H1 (cell line): ENCODE data around the gene SLC17A3. TPM values are rescaled to one million over a fixed set of nuclear protein-coding genes. Genes with fewer than 3 reads are reported as not detected.

Source experiments
- CHD1 ChIP-seq: IDR thresholded peaks from 2 replicates; pipeline ENCODE4 v1.6.1; 2012; ENCODE audit warnings: low read depth, low read length, improper control_type of control experiment
- EP300 ChIP-seq, 2 experiments: IDR thresholded peaks; 1 replicate in 1 of 2; 2 replicates in 1 of 2; pipeline ENCODE4 v1.6.1; 2011 to 2012; ENCODE audit warnings: low read depth in 2 of 2, low read length in 2 of 2, mild to moderate bottlenecking in 2 of 2, borderline replicate concordance in 1 of 2, inconsistent platforms in 1 of 2, moderate library complexity in 1 of 2
- NRF1 ChIP-seq: IDR thresholded peaks from 2 replicates; pipeline ENCODE4 v1.6.1; 2011; ENCODE audit warnings: mild to moderate bottlenecking, low read depth, low read length, improper control_type of control experiment
- SIX5 ChIP-seq: IDR thresholded peaks from 2 replicates; pipeline ENCODE4 v1.6.1; 2011; ENCODE audit warnings: mild to moderate bottlenecking, low read depth, low read length
- polyA plus RNA-seq, 7 experiments: library from polyadenylated mRNA; depleted of rRNA in 3 of 7; stranded (reverse) in 5 of 7; unstranded in 2 of 7; fragments of >200 nt in 5 of 7; fragments of 200-250 nt in 2 of 7; gene quantifications; 1 replicate in 5 of 7; 2 replicates in 1 of 7; 4 replicates in 1 of 7; pipeline versions ENCODE4 v1.2.1 to v1.2.3, GENCODE V29; 2011 to 2013; ENCODE audit warnings: missing spikeins in 2 of 7, mixed read lengths in 2 of 7
- total RNA-seq: library from RNA; stranded (reverse); fragmentation: NEBNext Ultra II Directional; extraction: Animal tissue kit (Norgen Biotek cat#: 25700); gene quantifications from 2 replicates; pipeline ENCODE4 v1.2.1, GENCODE V29; 2021
- TF ChIP-seq, protein P1 (sequence below): fragments of 300-600 bp; sonication (generic); IDR thresholded peaks from 2 replicates; pipeline ENCODE4 v1.7.1; 2012; ENCODE audit warnings: low read length, moderate library complexity, mild to moderate bottlenecking, inconsistent platforms; ENCODE audit not compliant: insufficient replicate concordance
- TF ChIP-seq, protein P2 (sequence below), 3 experiments: IDR thresholded peaks; 1 replicate in 2 of 3; 2 replicates in 1 of 3; pipeline versions ENCODE4 v1.5.1 to v1.6.1; 2011; ENCODE audit warnings: low read length in 3 of 3, mild to moderate bottlenecking in 3 of 3, inconsistent platforms in 2 of 3, low read depth in 1 of 3, moderate library complexity in 1 of 3; ENCODE audit not compliant: insufficient read depth in 1 of 3; ENCODE audit errors: control extremely low read depth in 1 of 3
- TF ChIP-seq, protein P3 (sequence below): IDR thresholded peaks from 2 replicates; pipeline ENCODE4 v1.6.1; 2012; ENCODE audit warnings: inconsistent platforms

SLC17A3 gene
- total and polyA plus RNA-seq, 2 of the 8 experiments (the other 6 are each of a cell fraction or from before 2014, with no cell fraction given) = not detected

DNA sequence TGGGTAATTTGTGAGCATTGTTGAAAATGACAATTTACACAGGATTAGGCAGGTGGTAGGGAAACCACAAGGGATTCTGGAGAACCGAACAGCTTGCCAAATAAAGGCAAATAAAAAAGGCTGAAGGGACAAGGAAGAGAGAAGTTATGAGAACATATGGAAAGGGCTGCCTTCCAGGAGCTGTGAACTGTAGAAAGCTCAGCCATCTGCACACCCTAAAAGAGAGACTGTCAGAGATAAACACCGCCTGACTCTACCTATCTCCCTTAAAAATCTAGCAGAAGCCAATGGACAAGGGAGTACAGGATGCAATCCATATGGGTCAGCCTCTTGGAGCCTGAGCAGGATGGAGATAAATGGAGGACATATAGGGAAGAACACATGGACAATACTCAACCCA is 29.5 kb downstream of the SLC17A3 start (continued):
- TF ChIP-seq, protein P1, sequence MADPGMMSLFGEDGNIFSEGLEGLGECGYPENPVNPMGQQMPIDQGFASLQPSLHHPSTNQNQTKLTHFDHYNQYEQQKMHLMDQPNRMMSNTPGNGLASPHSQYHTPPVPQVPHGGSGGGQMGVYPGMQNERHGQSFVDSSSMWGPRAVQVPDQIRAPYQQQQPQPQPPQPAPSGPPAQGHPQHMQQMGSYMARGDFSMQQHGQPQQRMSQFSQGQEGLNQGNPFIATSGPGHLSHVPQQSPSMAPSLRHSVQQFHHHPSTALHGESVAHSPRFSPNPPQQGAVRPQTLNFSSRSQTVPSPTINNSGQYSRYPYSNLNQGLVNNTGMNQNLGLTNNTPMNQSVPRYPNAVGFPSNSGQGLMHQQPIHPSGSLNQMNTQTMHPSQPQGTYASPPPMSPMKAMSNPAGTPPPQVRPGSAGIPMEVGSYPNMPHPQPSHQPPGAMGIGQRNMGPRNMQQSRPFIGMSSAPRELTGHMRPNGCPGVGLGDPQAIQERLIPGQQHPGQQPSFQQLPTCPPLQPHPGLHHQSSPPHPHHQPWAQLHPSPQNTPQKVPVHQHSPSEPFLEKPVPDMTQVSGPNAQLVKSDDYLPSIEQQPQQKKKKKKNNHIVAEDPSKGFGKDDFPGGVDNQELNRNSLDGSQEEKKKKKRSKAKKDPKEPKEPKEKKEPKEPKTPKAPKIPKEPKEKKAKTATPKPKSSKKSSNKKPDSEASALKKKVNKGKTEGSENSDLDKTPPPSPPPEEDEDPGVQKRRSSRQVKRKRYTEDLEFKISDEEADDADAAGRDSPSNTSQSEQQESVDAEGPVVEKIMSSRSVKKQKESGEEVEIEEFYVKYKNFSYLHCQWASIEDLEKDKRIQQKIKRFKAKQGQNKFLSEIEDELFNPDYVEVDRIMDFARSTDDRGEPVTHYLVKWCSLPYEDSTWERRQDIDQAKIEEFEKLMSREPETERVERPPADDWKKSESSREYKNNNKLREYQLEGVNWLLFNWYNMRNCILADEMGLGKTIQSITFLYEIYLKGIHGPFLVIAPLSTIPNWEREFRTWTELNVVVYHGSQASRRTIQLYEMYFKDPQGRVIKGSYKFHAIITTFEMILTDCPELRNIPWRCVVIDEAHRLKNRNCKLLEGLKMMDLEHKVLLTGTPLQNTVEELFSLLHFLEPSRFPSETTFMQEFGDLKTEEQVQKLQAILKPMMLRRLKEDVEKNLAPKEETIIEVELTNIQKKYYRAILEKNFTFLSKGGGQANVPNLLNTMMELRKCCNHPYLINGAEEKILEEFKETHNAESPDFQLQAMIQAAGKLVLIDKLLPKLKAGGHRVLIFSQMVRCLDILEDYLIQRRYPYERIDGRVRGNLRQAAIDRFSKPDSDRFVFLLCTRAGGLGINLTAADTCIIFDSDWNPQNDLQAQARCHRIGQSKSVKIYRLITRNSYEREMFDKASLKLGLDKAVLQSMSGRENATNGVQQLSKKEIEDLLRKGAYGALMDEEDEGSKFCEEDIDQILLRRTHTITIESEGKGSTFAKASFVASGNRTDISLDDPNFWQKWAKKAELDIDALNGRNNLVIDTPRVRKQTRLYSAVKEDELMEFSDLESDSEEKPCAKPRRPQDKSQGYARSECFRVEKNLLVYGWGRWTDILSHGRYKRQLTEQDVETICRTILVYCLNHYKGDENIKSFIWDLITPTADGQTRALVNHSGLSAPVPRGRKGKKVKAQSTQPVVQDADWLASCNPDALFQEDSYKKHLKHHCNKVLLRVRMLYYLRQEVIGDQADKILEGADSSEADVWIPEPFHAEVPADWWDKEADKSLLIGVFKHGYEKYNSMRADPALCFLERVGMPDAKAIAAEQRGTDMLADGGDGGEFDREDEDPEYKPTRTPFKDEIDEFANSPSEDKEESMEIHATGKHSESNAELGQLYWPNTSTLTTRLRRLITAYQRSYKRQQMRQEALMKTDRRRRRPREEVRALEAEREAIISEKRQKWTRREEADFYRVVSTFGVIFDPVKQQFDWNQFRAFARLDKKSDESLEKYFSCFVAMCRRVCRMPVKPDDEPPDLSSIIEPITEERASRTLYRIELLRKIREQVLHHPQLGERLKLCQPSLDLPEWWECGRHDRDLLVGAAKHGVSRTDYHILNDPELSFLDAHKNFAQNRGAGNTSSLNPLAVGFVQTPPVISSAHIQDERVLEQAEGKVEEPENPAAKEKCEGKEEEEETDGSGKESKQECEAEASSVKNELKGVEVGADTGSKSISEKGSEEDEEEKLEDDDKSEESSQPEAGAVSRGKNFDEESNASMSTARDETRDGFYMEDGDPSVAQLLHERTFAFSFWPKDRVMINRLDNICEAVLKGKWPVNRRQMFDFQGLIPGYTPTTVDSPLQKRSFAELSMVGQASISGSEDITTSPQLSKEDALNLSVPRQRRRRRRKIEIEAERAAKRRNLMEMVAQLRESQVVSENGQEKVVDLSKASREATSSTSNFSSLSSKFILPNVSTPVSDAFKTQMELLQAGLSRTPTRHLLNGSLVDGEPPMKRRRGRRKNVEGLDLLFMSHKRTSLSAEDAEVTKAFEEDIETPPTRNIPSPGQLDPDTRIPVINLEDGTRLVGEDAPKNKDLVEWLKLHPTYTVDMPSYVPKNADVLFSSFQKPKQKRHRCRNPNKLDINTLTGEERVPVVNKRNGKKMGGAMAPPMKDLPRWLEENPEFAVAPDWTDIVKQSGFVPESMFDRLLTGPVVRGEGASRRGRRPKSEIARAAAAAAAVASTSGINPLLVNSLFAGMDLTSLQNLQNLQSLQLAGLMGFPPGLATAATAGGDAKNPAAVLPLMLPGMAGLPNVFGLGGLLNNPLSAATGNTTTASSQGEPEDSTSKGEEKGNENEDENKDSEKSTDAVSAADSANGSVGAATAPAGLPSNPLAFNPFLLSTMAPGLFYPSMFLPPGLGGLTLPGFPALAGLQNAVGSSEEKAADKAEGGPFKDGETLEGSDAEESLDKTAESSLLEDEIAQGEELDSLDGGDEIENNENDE = no peak
- TF ChIP-seq NRF1 (no peak), CHD1 (no peak), SIX5 (no peak), EP300 (IDR thresholded peaks at IDR 0.05; ENCODE audit: borderline replicate concordance in 1 of 2, low read depth in 2 of 2, low read length in 2 of 2) (no peak)
- TF ChIP-seq, protein P2, sequence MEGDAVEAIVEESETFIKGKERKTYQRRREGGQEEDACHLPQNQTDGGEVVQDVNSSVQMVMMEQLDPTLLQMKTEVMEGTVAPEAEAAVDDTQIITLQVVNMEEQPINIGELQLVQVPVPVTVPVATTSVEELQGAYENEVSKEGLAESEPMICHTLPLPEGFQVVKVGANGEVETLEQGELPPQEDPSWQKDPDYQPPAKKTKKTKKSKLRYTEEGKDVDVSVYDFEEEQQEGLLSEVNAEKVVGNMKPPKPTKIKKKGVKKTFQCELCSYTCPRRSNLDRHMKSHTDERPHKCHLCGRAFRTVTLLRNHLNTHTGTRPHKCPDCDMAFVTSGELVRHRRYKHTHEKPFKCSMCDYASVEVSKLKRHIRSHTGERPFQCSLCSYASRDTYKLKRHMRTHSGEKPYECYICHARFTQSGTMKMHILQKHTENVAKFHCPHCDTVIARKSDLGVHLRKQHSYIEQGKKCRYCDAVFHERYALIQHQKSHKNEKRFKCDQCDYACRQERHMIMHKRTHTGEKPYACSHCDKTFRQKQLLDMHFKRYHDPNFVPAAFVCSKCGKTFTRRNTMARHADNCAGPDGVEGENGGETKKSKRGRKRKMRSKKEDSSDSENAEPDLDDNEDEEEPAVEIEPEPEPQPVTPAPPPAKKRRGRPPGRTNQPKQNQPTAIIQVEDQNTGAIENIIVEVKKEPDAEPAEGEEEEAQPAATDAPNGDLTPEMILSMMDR (IDR thresholded peaks at IDR 0.05; ENCODE audit: control extremely low read depth in 1 of 3, insufficient read depth in 1 of 3, low read depth in 1 of 3, low read length in 3 of 3) = no peak
- TF ChIP-seq, protein P3, sequence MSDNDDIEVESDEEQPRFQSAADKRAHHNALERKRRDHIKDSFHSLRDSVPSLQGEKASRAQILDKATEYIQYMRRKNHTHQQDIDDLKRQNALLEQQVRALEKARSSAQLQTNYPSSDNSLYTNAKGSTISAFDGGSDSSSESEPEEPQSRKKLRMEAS = no peak
